ENCODE data around the gene KCNN3.
A peak's percentile ranks its signal among the peaks of the same experiment; 100 is the strongest.

Gene KCNN3

GRCh38 chr1:154843636-154844296, 26.3 kb downstream of the KCNN3 start:
- Mint-ChIP-seq H3K27me3 (ENCODE audit: low read depth, poor library complexity) (peaks cover 7% of the 10 kb centered on the region), H3K4me1 (peaks cover 97% of the 10 kb centered on the region), H3K36me3 (ENCODE audit: low read depth) (no peaks in the 10 kb centered on the region), H3K9me3 (no peaks in the 10 kb centered on the region), H3K4me3 (peak overlapping the region; percentile 3), H3K27ac (peak overlapping the region; percentile 74)
- no peak for TF ChIP-seq CTCF (IDR thresholded peaks at IDR 0.05)
- DNase-seq: no peak

- Mint-ChIP-seq H3K27me3 (ENCODE audit: low read depth, poor library complexity) (peaks cover 7% of the 10 kb centered on the region), H3K27ac (peak overlapping the region; percentile 64), H3K4me1 (peaks cover 98% of the 10 kb centered on the region), H3K9me3 (no peaks in the 10 kb centered on the region), H3K4me3 (no peak overlapping the region), H3K36me3 (ENCODE audit: low read depth) (no peaks in the 10 kb centered on the region)
- TF ChIP-seq CTCF (IDR thresholded peaks at IDR 0.05): no peak
- DNase-seq: no peak
These were observed 27.4 kb downstream of the KCNN3 start for GRCh38 chr1:154842635-154843034.

GRCh38 chr1:154841384-154841783, 28.7 kb downstream of the KCNN3 start:
- no peaks in the 10 kb centered on the region for H3K36me3 Mint-ChIP-seq (ENCODE audit: low read depth)

GRCh38 chr1:154840269-154841176, 29.6 kb downstream of the KCNN3 start:
- H3K4me3 Mint-ChIP-seq: peak overlapping the region; percentile 76
- peaks cover 4% of the 10 kb centered on the region for H3K27me3 Mint-ChIP-seq (ENCODE audit: low read depth, poor library complexity)
- TF ChIP-seq CTCF (IDR thresholded peaks at IDR 0.05): no peak

More at GRCh38 chr1:154841384-154841783, 28.7 kb downstream of the KCNN3 start:
- H3K27me3 Mint-ChIP-seq (ENCODE audit: low read depth, poor library complexity): peaks cover 7% of the 10 kb centered on the region
- H3K9me3 Mint-ChIP-seq: no peaks in the 10 kb centered on the region
- TF ChIP-seq CTCF (IDR thresholded peaks at IDR 0.05): no peak
- no peak overlapping the region for H3K4me3 Mint-ChIP-seq
- peak overlapping the region; percentile 100 for H3K27ac Mint-ChIP-seq
- no peak for DNase-seq
- peaks cover 95% of the 10 kb centered on the region for H3K4me1 Mint-ChIP-seq

GRCh38 chr1:154839691-154840090, 30.4 kb downstream of the KCNN3 start:
- peaks cover 3% of the 10 kb centered on the region for H3K27me3 Mint-ChIP-seq (ENCODE audit: low read depth, poor library complexity)
- peak; percentile 50 for DNase-seq
- no peak for TF ChIP-seq CTCF (IDR thresholded peaks at IDR 0.05)

More at GRCh38 chr1:154840269-154841176, 29.6 kb downstream of the KCNN3 start:
- no peaks in the 10 kb centered on the region for H3K36me3 Mint-ChIP-seq (ENCODE audit: low read depth)
- DNase-seq: peak; percentile 50
- H3K27ac Mint-ChIP-seq: peak overlapping the region; percentile 100
- peaks cover 93% of the 10 kb centered on the region for H3K4me1 Mint-ChIP-seq
- no peaks in the 10 kb centered on the region for H3K9me3 Mint-ChIP-seq

More at GRCh38 chr1:154839691-154840090, 30.4 kb downstream of the KCNN3 start:
- Mint-ChIP-seq H3K4me3 (peak overlapping the region; percentile 65), H3K36me3 (ENCODE audit: low read depth) (no peaks in the 10 kb centered on the region), H3K9me3 (no peaks in the 10 kb centered on the region), H3K27ac (peak overlapping the region; percentile 100), H3K4me1 (peaks cover 84% of the 10 kb centered on the region)
